GM12873 (cell line): Measurements from ENCODE around the gene OPRPN.

Source experiments
- CTCF ChIP-seq: IDR thresholded peaks from 2 replicates; pipeline ENCODE4 v1.5.1; 2012; ENCODE audit warnings: low read depth, mild to moderate bottlenecking, moderate library complexity, low read length, control low read depth; ENCODE audit not compliant: insufficient read depth; ENCODE audit errors: missing control alignments

Gene OPRPN

GRCh38 chr4:70405765-70406164, 8.0 kb downstream of the OPRPN start:
- no peak for TF ChIP-seq CTCF

DNA sequence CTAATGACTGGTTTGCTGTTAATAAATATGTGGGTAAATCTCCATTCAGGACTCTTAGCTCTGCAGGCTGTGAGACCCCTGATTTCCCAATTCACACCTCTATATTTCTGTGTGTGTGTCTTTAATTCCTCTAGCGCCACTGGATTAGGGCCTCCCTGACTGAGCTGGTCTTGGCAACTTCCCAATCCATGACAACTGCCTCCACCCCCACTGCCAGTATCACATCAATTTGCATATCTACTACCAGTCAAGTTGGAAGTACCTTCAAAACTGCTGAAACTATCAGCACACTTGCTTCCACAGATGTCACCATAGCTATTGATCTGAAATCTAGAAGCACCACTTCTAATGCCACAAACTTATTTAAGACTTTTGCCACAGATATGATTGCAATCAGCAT, 27.6 kb downstream of the OPRPN start:
- no peak for TF ChIP-seq CTCF

DNA sequence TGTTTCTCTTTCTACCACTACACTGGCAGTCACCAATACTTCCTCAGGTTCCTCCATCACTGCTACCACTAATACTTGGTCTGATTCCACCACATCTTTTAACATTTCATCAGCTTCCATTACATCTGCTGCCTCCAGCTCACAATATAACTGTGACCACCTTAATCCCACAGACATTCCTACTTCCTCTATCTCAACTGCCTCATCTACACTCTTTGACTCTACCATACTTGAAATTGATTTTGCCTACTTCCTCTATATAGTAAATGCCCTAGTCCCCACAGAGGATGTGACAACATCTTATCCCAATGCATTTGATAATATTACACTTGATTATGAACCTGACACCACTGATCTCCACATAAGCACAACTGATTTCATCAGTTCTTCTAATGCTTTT, 29.0 kb downstream of the OPRPN start:
- no peak for TF ChIP-seq CTCF

- TF ChIP-seq CTCF, result no peak
Observed at GRCh38 chr4:70437197-70437596, 39.5 kb downstream of the OPRPN start.

- no peak for TF ChIP-seq CTCF
Observed at GRCh38 chr4:70442474-70442873, 44.7 kb downstream of the OPRPN start.

- TF ChIP-seq CTCF, result no peak
Observed at GRCh38 chr4:70443329-70443728, 45.6 kb downstream of the OPRPN start.

DNA sequence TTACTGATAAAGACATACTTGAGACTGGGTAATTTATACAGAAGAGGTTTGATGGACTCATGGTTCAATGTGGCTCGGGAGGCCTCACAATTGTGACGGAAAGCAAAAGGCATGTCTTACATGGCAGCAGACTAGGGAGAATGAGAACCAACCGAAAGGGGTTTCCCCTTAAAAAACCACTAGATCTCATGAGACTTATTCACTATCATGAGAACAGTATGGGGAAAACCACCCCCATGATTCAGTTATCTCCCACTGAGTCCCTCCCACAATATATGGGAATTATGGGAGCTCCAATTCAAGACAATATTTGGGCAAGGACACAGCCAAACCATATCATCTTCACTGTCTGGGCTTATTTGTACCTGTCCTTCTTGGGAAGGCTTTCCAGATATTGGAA, 51.5 kb downstream of the OPRPN start:
- no peak for TF ChIP-seq CTCF
